Measurements from ENCODE around the gene UBR1. TPM values are rescaled to one million over a fixed set of nuclear protein-coding genes. Genes with fewer than 3 reads are reported as not detected.

The UBR1 gene
- total and polyA plus RNA-seq, 7 donors: 4.8 to 25.1 (median 20.4) TPM

GRCh38 chr15:43126356-43126755, 20.5 kb upstream of the UBR1 start:
- intact Hi-C loops (cut with DNase I): no loop called here
- Histone ChIP-seq H3K4me1 (no peaks in the 10 kb centered on the region), H3K9me3 (no peaks in the 10 kb centered on the region), H3K27me3 (ENCODE audit: insufficient read depth in 3 of 3, low read length in 2 of 3) (no peaks in the 10 kb centered on the region), H3K4me3 (no peak overlapping the region), H3K36me3 (ENCODE audit: insufficient read depth in 1 of 2, low read depth in 1 of 2) (no peaks in the 10 kb centered on the region), H3K27ac (no peak overlapping the region)
- WGBS, 3 donors: 90 to 94% (median 91%) methylated on average over 6 of the region's 6 CpGs
- no peak for DNase-seq
- TF ChIP-seq CTCF (IDR thresholded peaks at IDR 0.05): no peak
- ATAC-seq: no peak

GRCh38 chr15:43125100-43125661, 19.3 kb upstream of the UBR1 start:
- H3K27ac ChIP-seq: no peak overlapping the region
- H3K4me1 ChIP-seq: no peaks in the 10 kb centered on the region
- H3K27me3 ChIP-seq (ENCODE audit: insufficient read depth in 3 of 3, low read length in 2 of 3): no peaks in the 10 kb centered on the region
- no peaks in the 10 kb centered on the region for H3K9me3 ChIP-seq
- TF ChIP-seq CTCF (IDR thresholded peaks at IDR 0.05): no peak
- intact Hi-C loops (cut with DNase I): no loop called here
- ATAC-seq: no peak
- H3K4me3 ChIP-seq: no peak overlapping the region
- no peaks in the 10 kb centered on the region for H3K36me3 ChIP-seq (ENCODE audit: insufficient read depth in 1 of 2, low read depth in 1 of 2)
- DNase-seq: no peak
- WGBS, 3 donors: 69 to 80% (median 75%) methylated on average over 3 of the region's 3 CpGs

GRCh38 chr15:43121863-43122262, 16.0 kb upstream of the UBR1 start:
- Histone ChIP-seq H3K27ac (no peak overlapping the region), H3K4me3 (no peak overlapping the region), H3K27me3 (ENCODE audit: insufficient read depth in 3 of 3, low read length in 2 of 3) (no peaks in the 10 kb centered on the region), H3K36me3 (ENCODE audit: insufficient read depth in 1 of 2, low read depth in 1 of 2) (no peaks in the 10 kb centered on the region), H3K9me3 (no peaks in the 10 kb centered on the region), H3K4me1 (no peaks in the 10 kb centered on the region)
- WGBS, 3 donors: 51 to 64% (median 61%) methylated on average over 2 of the region's 2 CpGs
- intact Hi-C loops (cut with DNase I): no loop called here
- no peak for TF ChIP-seq CTCF (IDR thresholded peaks at IDR 0.05)
- DNase-seq (no peak), ATAC-seq (no peak)

- DNase-seq: no peak
- WGBS, 3 donors: 89 to 94% (median 92%) methylated on average over 2 of the region's 2 CpGs
- H3K36me3 ChIP-seq (ENCODE audit: insufficient read depth in 1 of 2, low read depth in 1 of 2): no peaks in the 10 kb centered on the region
- TF ChIP-seq CTCF (IDR thresholded peaks at IDR 0.05): no peak
- intact Hi-C loops (cut with DNase I): no loop called here
- H3K9me3 ChIP-seq: no peaks in the 10 kb centered on the region
- H3K27ac ChIP-seq: no peak overlapping the region
- ATAC-seq: no peak
- H3K27me3 ChIP-seq (ENCODE audit: insufficient read depth in 3 of 3, low read length in 2 of 3): peaks cover 0 to 4% (median 0%) of the 10 kb centered on the region in 3 donors
- no peak overlapping the region for H3K4me3 ChIP-seq
- no peaks in the 10 kb centered on the region for H3K4me1 ChIP-seq
These were observed 13.0 kb upstream of the UBR1 start for GRCh38 chr15:43118829-43119228.

- H3K27ac ChIP-seq: no peak overlapping the region
- H3K4me3 ChIP-seq: no peak overlapping the region
- DNase-seq: no peak
- H3K4me1 ChIP-seq: no peaks in the 10 kb centered on the region
- no peaks in the 10 kb centered on the region for H3K9me3 ChIP-seq
- intact Hi-C loops (cut with DNase I): no loop called here
- WGBS, 3 donors: 48 to 63% (median 50%) methylated on average over 1 of the region's 1 CpG
- TF ChIP-seq CTCF (IDR thresholded peaks at IDR 0.05): no peak
- H3K36me3 ChIP-seq (ENCODE audit: insufficient read depth in 1 of 2, low read depth in 1 of 2): no peaks in the 10 kb centered on the region
- no peak for ATAC-seq
- peaks cover 0 to 4% (median 0%) of the 10 kb centered on the region in 3 donors for H3K27me3 ChIP-seq (ENCODE audit: insufficient read depth in 3 of 3, low read length in 2 of 3)
These were observed 12.4 kb upstream of the UBR1 start for GRCh38 chr15:43118286-43118685.
